Adrenal gland (tissue), 12 donors: ENCODE results near the gene TOGARAM1. TPM values are rescaled to one million over a fixed set of nuclear protein-coding genes. Genes with fewer than 3 reads are reported as not detected.

ENCODE experiments used
- DNase-seq, 7 donors: peaks; one replicate each; pipeline ENCODE4 v3.0.0-alpha.2; 2019 to 2020
- H3K27ac ChIP-seq, 5 donors: fragments of 200-600 bp; sonication (generic) in 4 of 5; 1 replicate in 3 of 5; 2 replicates in 2 of 5; pipeline versions ENCODE4 v1.5.1 to v1.8.0; 2016 to 2020; ENCODE audit warnings: mild to moderate bottlenecking in 1 of 5
- H3K27me3 ChIP-seq: fragments of 200-600 bp; 2 replicates; pipeline ENCODE4 v1.8.0; 2021
- H3K36me3 ChIP-seq, 2 donors: fragments of 200-600 bp; replicated peaks in 1 of 2; 1 replicate in 1 of 2; 2 replicates in 1 of 2; pipeline versions ENCODE4 v1.5.1 to v1.8.0; 2018 to 2022
- H3K4me1 ChIP-seq, 2 donors: fragments of 200-600 bp; replicated peaks in 1 of 2; 1 replicate in 1 of 2; 2 replicates in 1 of 2; pipeline versions ENCODE4 v1.5.1 to v1.8.0; 2018 to 2021
- H3K4me3 ChIP-seq, 4 donors: fragments of 200-600 bp; sonication (generic) in 3 of 4; one replicate each; pipeline ENCODE4 v1.5.1; 2016 to 2018
- H3K9me3 ChIP-seq, 3 donors: fragments of 200-600 bp; sonication (generic) in 1 of 3; replicated peaks in 1 of 3; 1 replicate in 2 of 3; 2 replicates in 1 of 3; pipeline versions ENCODE4 v1.5.1 to v1.8.0; 2016 to 2021
- CTCF ChIP-seq, 6 experiments: fragments of 450-650 bp in 4 of 6; fragments of 200-600 bp in 2 of 6; sonication (generic) in 1 of 6; IDR thresholded peaks; 1 replicate in 5 of 6; 2 replicates in 1 of 6; pipeline versions ENCODE4 v1.5.1 to v1.8.0; 2016 to 2021; ENCODE audit warnings: antibody characterized with exemption in 6 of 6, mild to moderate bottlenecking in 2 of 6, moderate library complexity in 1 of 6
- POLR2A ChIP-seq, 2 donors: fragments of 450-650 bp; IDR thresholded peaks; one replicate each; pipeline ENCODE4 v1.6.1; 2017; ENCODE audit warnings: antibody characterized with exemption in 2 of 2, mild to moderate bottlenecking in 2 of 2, moderate library complexity in 1 of 2
- WGBS, 4 donors: extraction: QIAGEN DNeasy Blood & Tissue Kit in 2 of 4; methylation state at CpG; one replicate each; pipeline versions ENCODE4 v1.1.5 to v1.1.7; 2013 to 2017; 5-methylcytosine and 5-hydroxymethylcytosine counted together
- intact Hi-C, 2 donors: fragments of 100-400 bp; cut with DNase I; formaldehyde crosslinking; loops; one replicate each; pipeline versions ENCODE4 v1.14.1 to v1.15.0; 2022 to 2023
- polyA plus RNA-seq, 3 donors: library from polyadenylated mRNA; stranded (reverse); fragments of 200-250 nt in 2 of 3; fragments of 350-450 nt in 1 of 3; fragmentation: Illumina TruSeq in 1 of 3; extraction: RNeasy Lipid Tissue Mini Kit (QIAGEN cat#74804) in 1 of 3; gene quantifications; one replicate each; pipeline ENCODE4 v1.2.3, GENCODE V29; 2013 to 2014
- small RNA-seq, 2 donors: library from RNA; depleted of rRNA; stranded (forward); fragments of <200 nt; gene quantifications; one replicate each; pipeline ENCODE3, GENCODE V24; 2016
- total RNA-seq, 9 donors: library from RNA; depleted of rRNA in 4 of 9; stranded (reverse); fragments of >200 nt in 4 of 9; fragments of 120-200 nt in 1 of 9; fragmentation: NEBNext Ultra II Directional in 1 of 9; extraction: Animal tissue kit (Norgen Biotek cat#: 25700) in 1 of 9; gene quantifications; one replicate each; pipeline versions ENCODE4 v1.1.0 to v1.2.4, GENCODE V29; 2013 to 2023
- donor health status: healthy with polysubstance abuse.
- donor health status: Bipolar disorder and iron deficiency.
- donor health status: DM: yes; HTN: yes; CAD: no.
- donor health status: DM: no; HTN: no; CAD: no.
- donor health status: DM: no; HTN: no; CAD: no.
- donor health status: DM: yes; HTN: yes; CAD: no.

Gene TOGARAM1
- total and polyA plus RNA-seq, 12 donors, result 4.2 to 42.0 (median 19.1) TPM

GRCh38 chr14:45114327-45114726 lies 152.3 kb downstream of the TOGARAM1 start:
- TF ChIP-seq POLR2A (IDR thresholded peaks at IDR 0.05) (no peak), CTCF (IDR thresholded peaks at IDR 0.05) (no peak)
- Histone ChIP-seq H3K27ac (no peak overlapping the region), H3K4me1 (no peaks in the 10 kb centered on the region), H3K4me3 (no peak overlapping the region), H3K36me3 (peaks cover 0 to 69% of the 10 kb centered on the region in 2 donors), H3K9me3 (peaks cover 0 to 3% (median 0%) of the 10 kb centered on the region in 3 donors), H3K27me3 (no peaks in the 10 kb centered on the region)
- intact Hi-C loops, result no loop called here
- WGBS, 4 donors, result 81 to 84% (median 82%) methylated on average over 3 of the region's 3 CpGs
- DNase-seq, result no peak

DNA sequence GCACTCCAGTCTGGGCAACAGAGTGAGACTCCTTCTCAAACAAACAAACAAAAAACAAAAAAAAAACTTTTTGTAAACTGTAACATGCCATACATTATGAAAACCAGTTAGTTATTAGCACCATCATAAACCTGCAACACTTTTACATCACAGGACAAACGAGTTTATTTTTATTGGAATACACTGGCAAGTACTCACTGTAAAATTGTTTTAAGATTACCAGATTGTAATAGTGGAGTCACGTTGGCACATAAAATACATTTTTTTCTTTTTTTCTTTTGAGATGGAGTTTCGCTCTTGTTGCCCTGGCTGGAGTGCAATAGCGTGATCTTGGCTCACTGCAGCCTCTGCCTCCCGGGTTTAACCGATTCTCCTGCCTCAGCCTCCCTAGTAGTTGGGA lies 156.6 kb downstream of the TOGARAM1 start:
- TF ChIP-seq POLR2A (IDR thresholded peaks at IDR 0.05) (no peak), CTCF (IDR thresholded peaks at IDR 0.05) (no peak)
- intact Hi-C loops, result no loop called here
- no peak for DNase-seq
- no peaks in the 10 kb centered on the region for H3K27me3 ChIP-seq
- WGBS, 4 donors, result 92 to 95% (median 94%) methylated on average over 6 of the region's 6 CpGs
- no peaks in the 10 kb centered on the region for H3K4me1 ChIP-seq
- H3K36me3 ChIP-seq, result peaks cover 0 to 92% of the 10 kb centered on the region in 2 donors
- H3K4me3 ChIP-seq, result no peak overlapping the region
- no peak overlapping the region for H3K27ac ChIP-seq
- peaks cover 0 to 3% (median 0%) of the 10 kb centered on the region in 3 donors for H3K9me3 ChIP-seq

GRCh38 chr14:45120096-45120495 lies 158.1 kb downstream of the TOGARAM1 start:
- intact Hi-C loops, result no loop called here
- H3K36me3 ChIP-seq, result peaks cover 0 to 88% of the 10 kb centered on the region in 2 donors
- H3K27me3 ChIP-seq, result no peaks in the 10 kb centered on the region
- no peak overlapping the region for H3K4me3 ChIP-seq
- 61 to 81% (median 75%) methylated on average over 1 of the region's 1 CpG for WGBS, 4 donors
- H3K27ac ChIP-seq, result no peak overlapping the region
- H3K4me1 ChIP-seq, result no peaks in the 10 kb centered on the region
- no peak for DNase-seq
- peaks cover 0 to 6% (median 0%) of the 10 kb centered on the region in 3 donors for H3K9me3 ChIP-seq
- TF ChIP-seq POLR2A (IDR thresholded peaks at IDR 0.05) (no peak), CTCF (IDR thresholded peaks at IDR 0.05) (no peak)

DNA sequence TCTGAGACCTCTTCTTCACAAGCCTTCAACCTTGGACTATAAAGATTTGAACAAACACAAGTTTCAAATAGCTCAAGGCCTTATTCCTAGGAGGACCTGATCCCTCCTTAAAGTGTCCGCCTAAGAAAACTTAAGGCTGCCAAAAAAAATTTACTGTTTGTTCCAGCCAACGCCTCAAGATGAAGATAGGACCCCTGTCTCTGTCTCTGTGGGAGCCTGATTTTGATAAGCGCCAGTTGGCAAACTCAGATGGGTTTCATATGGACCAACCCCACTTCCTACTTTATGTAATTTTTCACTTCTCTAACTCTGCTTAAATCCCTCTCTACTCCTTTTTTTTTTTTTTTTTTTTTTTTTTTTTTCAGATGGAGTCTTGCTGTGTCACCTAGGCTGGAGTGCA lies 161.3 kb downstream of the TOGARAM1 start:
- no peak overlapping the region for H3K4me3 ChIP-seq
- DNase-seq, result no peak
- H3K4me1 ChIP-seq, result no peaks in the 10 kb centered on the region
- WGBS, 4 donors, result 91 to 95% (median 93%) methylated on average over 3 of the region's 3 CpGs
- H3K36me3 ChIP-seq, result peaks cover 0 to 75% of the 10 kb centered on the region in 2 donors
- intact Hi-C loops, result no loop called here
- no peak overlapping the region for H3K27ac ChIP-seq
- no peak for TF ChIP-seq POLR2A (IDR thresholded peaks at IDR 0.05)
- no peak for TF ChIP-seq CTCF (IDR thresholded peaks at IDR 0.05)
- peaks cover 0 to 7% (median 0%) of the 10 kb centered on the region in 3 donors for H3K9me3 ChIP-seq
- no peaks in the 10 kb centered on the region for H3K27me3 ChIP-seq

Small RNA genes lying within 50 kb of the gene (small RNA-seq; reads per million reads assigned to genes)
- gene RF00151, result 0 to 0.17 reads per million in 2 donors
- gene SNORD127, result 7,494 to 8,343 reads per million in 2 donors

Other genes starting within 250 kb of the TOGARAM1 start
- 10 to 100 TPM in 5 of 9 donors, 1 to 10 TPM in 4; 3.7 to 17.8 (median 11.6) TPM for gene KLHL28, start 243 bp upstream of the TOGARAM1 start, total RNA-seq
- 10 to 100 TPM in 1 of 3 donors, 1 to 10 TPM in 2; 1.5 to 10.5 (median 1.8) TPM for gene KLHL28, start 243 bp upstream of the TOGARAM1 start, polyA plus RNA-seq
- gene PRPF39, start 121.9 kb downstream of the TOGARAM1 start, total RNA-seq, result 10 to 100 TPM in 7 of 9 donors, 1 to 10 TPM in 2; 6.5 to 52.5 (median 35.3) TPM
- gene PRPF39, start 121.9 kb downstream of the TOGARAM1 start, polyA plus RNA-seq, result 10 to 100 TPM; 32.6 to 76.0 (median 53.9) TPM
- 10 to 100 TPM; 15.7 to 70.2 (median 46.3) TPM for gene FKBP3, start 172.3 kb downstream of the TOGARAM1 start, total RNA-seq
- gene FKBP3, start 172.3 kb downstream of the TOGARAM1 start, polyA plus RNA-seq, result 100 to 1,000 TPM in 2 of 3 donors, 10 to 100 TPM in 1; 99.6 to 146 (median 105) TPM
- 10 to 100 TPM in 3 of 9 donors, 1 to 10 TPM in 6; 2.1 to 20.9 (median 6.1) TPM for gene FANCM, start 173.7 kb downstream of the TOGARAM1 start, total RNA-seq
- 1 to 10 TPM; 4.1 to 8.8 (median 5.7) TPM for gene FANCM, start 173.7 kb downstream of the TOGARAM1 start, polyA plus RNA-seq